Smooth muscle cell of the brain vasculature (primary cell): ENCODE data around the gene ERC2.
A peak's percentile ranks its signal among the peaks of the same experiment; 100 is the strongest.

Experiments
- DNase-seq: peaks from one replicate; pipeline ENCODE4 v3.0.0-alpha.2; 2012; ENCODE audit warnings: low read depth, low spot score

Gene ERC2

GRCh38 chr3:56123487-56123886 lies 344.8 kb downstream of the ERC2 start:
- DNase-seq = no peak

- no peak for DNase-seq
Observed at GRCh38 chr3:56122911-56123310, 345.4 kb downstream of the ERC2 start.

GRCh38 chr3:56121716-56122115 lies 346.6 kb downstream of the ERC2 start:
- DNase-seq = no peak

- no peak for DNase-seq
Observed at GRCh38 chr3:56119575-56120349, 348.5 kb downstream of the ERC2 start.

GRCh38 chr3:56118968-56119367 lies 349.3 kb downstream of the ERC2 start:
- no peak for DNase-seq

GRCh38 chr3:56115698-56116097 lies 352.6 kb downstream of the ERC2 start:
- no peak for DNase-seq

GRCh38 chr3:56115199-56115598 lies 353.1 kb downstream of the ERC2 start:
- no peak for DNase-seq

GRCh38 chr3:56113908-56114307 lies 354.4 kb downstream of the ERC2 start:
- DNase-seq = no peak

- DNase-seq = no peak
Observed at GRCh38 chr3:56113231-56113630, 355.0 kb downstream of the ERC2 start.

- no peak for DNase-seq
Observed at GRCh38 chr3:56111606-56112304, 356.5 kb downstream of the ERC2 start.

- DNase-seq = no peak
Observed at GRCh38 chr3:56110886-56111285, 357.4 kb downstream of the ERC2 start.

- DNase-seq = no peak
Observed at GRCh38 chr3:56107157-56107556, 361.1 kb downstream of the ERC2 start.

- DNase-seq = no peak
Observed at GRCh38 chr3:56102032-56102431, 366.2 kb downstream of the ERC2 start.

GRCh38 chr3:56101576-56101975 lies 366.7 kb downstream of the ERC2 start:
- DNase-seq = no peak

GRCh38 chr3:56096999-56097398 lies 371.3 kb downstream of the ERC2 start:
- no peak for DNase-seq

- DNase-seq = no peak
Observed at GRCh38 chr3:56094170-56094569, 374.1 kb downstream of the ERC2 start.

- no peak for DNase-seq
Observed at GRCh38 chr3:56089739-56090138, 378.5 kb downstream of the ERC2 start.

- DNase-seq = no peak
Observed at GRCh38 chr3:56087451-56088053, 380.7 kb downstream of the ERC2 start.

- peak; percentile 6 for DNase-seq
Observed at GRCh38 chr3:56086355-56086754, 381.9 kb downstream of the ERC2 start.

GRCh38 chr3:56081246-56081645 lies 387.0 kb downstream of the ERC2 start:
- no peak for DNase-seq

GRCh38 chr3:56076746-56077145 lies 391.5 kb downstream of the ERC2 start:
- DNase-seq = no peak

GRCh38 chr3:56075089-56075488 lies 393.2 kb downstream of the ERC2 start:
- DNase-seq = no peak

- no peak for DNase-seq
Observed at GRCh38 chr3:56069766-56070165, 398.5 kb downstream of the ERC2 start.
